Muscle layer of duodenum (tissue), 2 donors: ENCODE measurements around the gene HIBADH.

Source experiments
- H3K27ac ChIP-seq: one replicate; pipeline ENCODE4 v1.7.0; 2013; ENCODE audit warnings: mild to moderate bottlenecking, low read length
- H3K27me3 ChIP-seq: one replicate; pipeline ENCODE4 v1.7.0; 2013; ENCODE audit warnings: low read depth, mild to moderate bottlenecking, control low read depth, low read length
- H3K36me3 ChIP-seq, 2 donors: one replicate each; pipeline ENCODE4 v1.7.0; 2013; ENCODE audit warnings: low read length in 2 of 2, control low read depth in 1 of 2, mild to moderate bottlenecking in 1 of 2; ENCODE audit not compliant: insufficient read depth in 2 of 2, control insufficient read depth in 1 of 2
- H3K4me1 ChIP-seq, 2 donors: one replicate each; pipeline ENCODE4 v1.7.0; 2013; ENCODE audit warnings: low read length in 2 of 2, mild to moderate bottlenecking in 2 of 2, control low read depth in 1 of 2, moderate library complexity in 1 of 2; ENCODE audit not compliant: insufficient read depth in 2 of 2, control insufficient read depth in 1 of 2
- H3K4me3 ChIP-seq, 2 donors: one replicate each; pipeline ENCODE4 v1.7.0; 2013; ENCODE audit warnings: low read length in 2 of 2, low read depth in 1 of 2, mild to moderate bottlenecking in 1 of 2
- H3K9me3 ChIP-seq, 2 donors: one replicate each; pipeline ENCODE4 v1.7.0; 2013; ENCODE audit warnings: low read length in 2 of 2, control low read depth in 1 of 2, mild to moderate bottlenecking in 1 of 2; ENCODE audit not compliant: control insufficient read depth in 1 of 2
- donor health status: healthy.

The HIBADH gene

DNA sequence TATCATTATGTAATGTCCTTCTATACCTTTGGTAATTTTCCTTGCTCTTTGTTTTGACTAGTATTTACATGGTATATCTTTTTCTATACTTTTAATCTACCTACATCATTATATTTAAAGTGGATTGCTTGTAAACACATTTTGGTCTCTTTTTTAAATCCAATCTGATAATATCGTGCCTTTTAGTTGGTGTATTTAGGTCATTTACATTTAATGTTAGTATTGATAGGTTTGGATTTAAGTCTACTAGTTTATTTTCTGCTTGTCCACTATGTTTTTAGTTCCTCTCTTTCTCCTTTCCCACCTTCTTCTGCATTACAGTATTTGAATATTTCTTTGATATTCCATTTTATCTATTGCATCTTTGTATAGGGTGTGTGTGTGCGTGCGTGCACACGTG is 95.4 kb downstream of the HIBADH start:
- H3K27me3 ChIP-seq, result no peaks in the 10 kb centered on the region
- H3K27ac ChIP-seq, result no peak overlapping the region
- no peak overlapping the region for H3K4me3 ChIP-seq
- no peaks in the 10 kb centered on the region for H3K36me3 ChIP-seq
- peaks cover 0 to 7% of the 10 kb centered on the region in 2 donors for H3K9me3 ChIP-seq
- no peaks in the 10 kb centered on the region for H3K4me1 ChIP-seq

DNA sequence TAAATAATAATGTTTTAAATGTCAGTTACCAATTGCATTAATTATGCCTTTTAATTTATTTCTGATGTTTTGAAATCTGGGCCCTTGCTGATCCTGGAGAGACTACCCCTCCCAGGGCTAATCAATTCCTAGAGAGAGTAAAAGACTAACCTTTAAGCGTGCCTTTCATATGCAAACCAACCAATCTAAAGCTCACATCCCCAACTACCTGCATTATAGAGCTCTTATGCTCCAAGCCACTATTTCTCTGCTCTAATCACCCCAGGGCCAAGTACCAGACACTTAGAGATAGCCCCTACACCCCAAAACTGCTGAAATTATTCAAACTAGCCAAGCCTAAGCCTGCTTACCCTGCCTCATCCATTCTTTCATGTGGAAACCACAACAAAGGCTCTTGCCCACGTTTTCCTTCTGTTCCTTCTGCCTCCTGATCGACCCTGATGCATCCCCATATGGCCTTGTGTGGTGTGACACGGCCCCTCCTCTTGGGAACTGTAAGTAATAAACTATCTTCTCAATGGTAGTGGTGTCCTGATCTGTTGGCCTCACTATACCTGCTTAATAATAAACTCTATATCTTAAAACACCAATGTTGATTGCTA is 97.7 kb downstream of the HIBADH start:
- no peaks in the 10 kb centered on the region for H3K36me3 ChIP-seq
- H3K27ac ChIP-seq, result no peak overlapping the region
- H3K4me3 ChIP-seq, result no peak overlapping the region
- H3K9me3 ChIP-seq, result peaks cover 0 to 7% of the 10 kb centered on the region in 2 donors
- H3K4me1 ChIP-seq, result no peaks in the 10 kb centered on the region
- H3K27me3 ChIP-seq, result no peaks in the 10 kb centered on the region

DNA sequence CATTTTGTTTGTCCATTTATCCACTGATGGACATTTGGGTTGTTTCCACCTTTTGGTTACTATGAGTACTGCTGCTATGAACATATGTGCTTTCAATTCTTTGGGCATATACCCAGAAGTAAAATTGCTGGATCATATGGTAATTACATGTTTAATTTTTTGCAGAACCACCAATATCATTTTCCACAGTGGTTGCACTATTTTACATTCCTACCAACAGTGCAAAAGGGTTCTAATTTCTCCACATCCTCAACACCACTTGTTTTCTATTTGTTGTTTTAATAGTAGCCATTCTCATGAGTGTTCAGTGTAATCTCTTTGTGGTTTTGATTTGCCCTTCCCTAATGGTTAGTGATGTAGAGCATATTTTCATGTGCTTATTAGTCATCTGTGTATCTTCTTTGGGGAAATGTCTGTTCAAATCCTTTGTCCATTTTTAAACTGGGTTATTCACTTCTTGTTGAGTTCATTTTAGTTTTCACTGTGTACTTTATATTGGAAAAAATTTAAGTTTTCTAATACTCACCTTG is 101.9 kb downstream of the HIBADH start:
- Histone ChIP-seq H3K36me3 (no peaks in the 10 kb centered on the region), H3K27ac (no peak overlapping the region), H3K4me3 (no peak overlapping the region), H3K4me1 (no peaks in the 10 kb centered on the region), H3K9me3 (peaks cover 0 to 9% of the 10 kb centered on the region in 2 donors), H3K27me3 (no peaks in the 10 kb centered on the region)

DNA sequence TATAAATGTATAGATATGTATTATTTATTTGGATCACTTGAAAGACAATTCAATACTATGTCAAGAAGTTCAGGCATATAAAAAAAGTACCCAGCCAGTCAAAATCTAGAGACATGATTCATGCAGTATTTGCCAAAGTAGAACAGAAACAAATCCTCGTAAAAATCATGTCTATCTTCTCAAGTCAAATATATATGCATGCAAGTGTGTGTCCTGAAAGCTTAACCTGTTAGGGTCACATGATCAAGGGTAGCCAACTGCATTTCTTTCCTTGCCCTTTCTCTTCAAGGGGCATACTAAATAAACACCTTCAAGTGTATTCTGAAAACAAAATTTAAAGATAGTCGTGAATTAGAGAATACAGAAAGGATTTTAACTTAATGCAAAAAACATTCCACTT is 107.0 kb downstream of the HIBADH start:
- H3K27me3 ChIP-seq, result no peaks in the 10 kb centered on the region

GRCh38 chr7:27554826-27555225 is 107.9 kb downstream of the HIBADH start:
- no peaks in the 10 kb centered on the region for H3K27me3 ChIP-seq
- H3K36me3 ChIP-seq, result no peaks in the 10 kb centered on the region
- H3K4me3 ChIP-seq, result no peak overlapping the region
- H3K9me3 ChIP-seq, result peaks cover 0 to 2% of the 10 kb centered on the region in 2 donors
- no peak overlapping the region for H3K27ac ChIP-seq
- no peaks in the 10 kb centered on the region for H3K4me1 ChIP-seq

More for the DNA sequence above, 107.0 kb downstream of the HIBADH start:
- no peaks in the 10 kb centered on the region for H3K36me3 ChIP-seq
- no peak overlapping the region for H3K4me3 ChIP-seq
- peaks cover 0 to 2% of the 10 kb centered on the region in 2 donors for H3K9me3 ChIP-seq
- H3K4me1 ChIP-seq, result no peaks in the 10 kb centered on the region
- no peak overlapping the region for H3K27ac ChIP-seq

- Histone ChIP-seq H3K4me1 (no peaks in the 10 kb centered on the region), H3K36me3 (no peaks in the 10 kb centered on the region), H3K27ac (no peak overlapping the region), H3K27me3 (no peaks in the 10 kb centered on the region), H3K9me3 (no peaks in the 10 kb centered on the region), H3K4me3 (no peak overlapping the region)
Measured at GRCh38 chr7:27553273-27553672, 109.4 kb downstream of the HIBADH start.

DNA sequence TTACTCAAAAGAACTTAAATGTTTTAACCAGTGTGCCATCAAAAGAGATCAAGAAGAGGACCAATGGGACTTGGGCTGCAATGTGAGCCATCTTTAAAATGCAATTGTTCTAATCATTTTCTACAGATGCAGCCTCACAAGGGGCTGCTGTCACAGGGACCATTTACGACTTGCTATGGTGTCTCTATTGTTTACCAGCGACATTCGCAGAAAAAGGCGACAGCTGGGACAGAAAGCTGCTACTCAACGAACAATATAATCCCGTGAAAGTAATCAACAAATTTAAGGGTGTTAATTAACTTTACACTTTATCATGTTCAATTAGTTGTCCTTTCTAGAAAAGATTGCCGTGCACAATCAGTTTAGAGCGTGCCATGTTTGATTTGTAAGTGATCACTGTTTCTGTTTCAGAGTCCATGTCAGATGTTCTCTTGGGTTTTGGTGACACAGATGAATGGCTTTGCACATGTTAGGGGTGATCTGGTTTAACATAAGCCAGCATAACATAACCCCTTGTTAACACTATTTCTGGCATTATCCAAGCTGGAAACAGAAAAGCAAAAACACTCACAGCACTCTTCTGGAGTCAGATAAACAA is 110.8 kb downstream of the HIBADH start:
- Histone ChIP-seq H3K36me3 (no peaks in the 10 kb centered on the region), H3K4me1 (no peaks in the 10 kb centered on the region), H3K27me3 (no peaks in the 10 kb centered on the region), H3K9me3 (no peaks in the 10 kb centered on the region), H3K4me3 (no peak overlapping the region), H3K27ac (no peak overlapping the region)

- no peaks in the 10 kb centered on the region for H3K9me3 ChIP-seq
- H3K4me1 ChIP-seq, result no peaks in the 10 kb centered on the region
- H3K27me3 ChIP-seq, result no peaks in the 10 kb centered on the region
- H3K36me3 ChIP-seq, result no peaks in the 10 kb centered on the region
- H3K27ac ChIP-seq, result no peak overlapping the region
- H3K4me3 ChIP-seq, result no peak overlapping the region
Measured at GRCh38 chr7:27549606-27550005, 113.1 kb downstream of the HIBADH start.

- no peaks in the 10 kb centered on the region for H3K4me1 ChIP-seq
- no peaks in the 10 kb centered on the region for H3K9me3 ChIP-seq
- no peaks in the 10 kb centered on the region for H3K36me3 ChIP-seq
- H3K4me3 ChIP-seq, result no peak overlapping the region
- no peak overlapping the region for H3K27ac ChIP-seq
- H3K27me3 ChIP-seq, result no peaks in the 10 kb centered on the region
Measured at GRCh38 chr7:27548304-27548703, 114.4 kb downstream of the HIBADH start.

- Histone ChIP-seq H3K27me3 (no peaks in the 10 kb centered on the region), H3K4me1 (no peaks in the 10 kb centered on the region), H3K9me3 (no peaks in the 10 kb centered on the region), H3K36me3 (peaks cover 2 to 3% of the 10 kb centered on the region in 2 donors), H3K27ac (no peak overlapping the region), H3K4me3 (no peak overlapping the region)
Measured at GRCh38 chr7:27547401-27547800, 115.3 kb downstream of the HIBADH start.

DNA sequence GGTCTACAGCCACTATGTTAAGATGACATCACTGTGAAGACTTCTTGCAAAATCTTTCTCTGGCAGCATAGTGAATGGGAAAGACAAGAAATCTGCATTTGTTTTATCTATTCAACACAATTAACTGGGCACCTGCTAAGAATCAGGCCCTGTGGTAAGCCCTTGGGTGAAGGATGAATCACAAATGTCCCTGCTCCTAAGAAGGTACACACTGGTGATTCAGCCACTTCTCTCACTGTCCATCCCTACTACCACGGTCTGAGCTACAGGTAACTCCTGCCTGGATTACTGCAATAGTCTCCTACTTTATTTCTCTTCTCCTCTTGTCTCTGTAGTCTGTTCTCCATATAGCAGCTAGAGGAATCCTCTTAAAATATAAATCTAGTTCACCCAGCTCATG is 116.1 kb downstream of the HIBADH start:
- no peaks in the 10 kb centered on the region for H3K9me3 ChIP-seq
- H3K36me3 ChIP-seq, result peaks cover 5 to 9% of the 10 kb centered on the region in 2 donors
- no peak overlapping the region for H3K27ac ChIP-seq
- no peak overlapping the region for H3K4me3 ChIP-seq
- no peaks in the 10 kb centered on the region for H3K27me3 ChIP-seq
- H3K4me1 ChIP-seq, result no peaks in the 10 kb centered on the region

GRCh38 chr7:27535795-27536194 is 126.9 kb downstream of the HIBADH start:
- Histone ChIP-seq H3K27ac (no peak overlapping the region), H3K4me3 (no peak overlapping the region), H3K27me3 (no peaks in the 10 kb centered on the region), H3K9me3 (no peaks in the 10 kb centered on the region), H3K36me3 (peaks cover 10 to 26% of the 10 kb centered on the region in 2 donors), H3K4me1 (no peaks in the 10 kb centered on the region)
